Caco-2 (cell line): Measurements from ENCODE around the gene GRIK3. TPM values are rescaled to one million over a fixed set of nuclear protein-coding genes. Genes with fewer than 3 reads are reported as not detected.

Experiments used
- BruUV-seq: library from RNA; stranded (reverse); fragments of 400-500 nt; replicated peaks from 2 replicates; lab custom pipeline; 2021; lab: Mats Ljungman, UMichigan
- CTCF ChIA-PET: fragments of 300-600 bp; sonication (Branson Sonifier 250); formaldehyde crosslinking; loops from one replicate; lab custom pipeline; 2022; ENCODE audit warnings: antibody characterized with exemption; lab: Charles Lee
- POLR2A ChIA-PET: fragments of 300-600 bp; sonication (Branson Sonifier 250); formaldehyde crosslinking; loops from one replicate; lab custom pipeline; 2022; ENCODE audit warnings: antibody characterized with exemption; lab: Charles Lee
- DNase-seq, 2 experiments: peaks; one replicate each; pipeline versions ENCODE4 v3.0.0 to v3.0.0-alpha.2; 2020 to 2022
- H3K27me3 ChIP-seq: replicated peaks from 2 replicates; pipeline ENCODE4 v1.6.0; 2011; ENCODE audit warnings: low read length; ENCODE audit not compliant: control insufficient read depth, insufficient read depth
- H3K36me3 ChIP-seq: 2 replicates; pipeline ENCODE4 v1.5.1; 2011; ENCODE audit warnings: low read length; ENCODE audit not compliant: control insufficient read depth, insufficient read depth
- H3K4me1 ChIP-seq: fragments of 250-450 bp; sonication (Bioruptor Pico); 2 replicates; pipeline ENCODE4 v1.5.1; 2020; ENCODE audit warnings: mild to moderate bottlenecking
- H3K4me3 ChIP-seq: 2 replicates; pipeline ENCODE4 v1.5.1; 2011; ENCODE audit warnings: low read depth, mild to moderate bottlenecking, control low read depth, low read length
- H3K9me3 ChIP-seq: fragments of 250-450 bp; sonication (Bioruptor Pico); 2 replicates; pipeline ENCODE4 v1.5.1; 2020; ENCODE audit warnings: mild to moderate bottlenecking, moderate library complexity
- H3K27ac Mint-ChIP-seq: one replicate; pipeline ENCODE4 v1.8.0; 2022; ENCODE audit warnings: mixed read lengths; ENCODE audit not compliant: unreplicated experiment
- H3K27me3 Mint-ChIP-seq: one replicate; pipeline ENCODE4 v1.8.0; 2022; ENCODE audit warnings: mixed read lengths; ENCODE audit not compliant: insufficient read depth, unreplicated experiment
- H3K36me3 Mint-ChIP-seq: one replicate; pipeline ENCODE4 v1.8.0; 2022; ENCODE audit warnings: mild to moderate bottlenecking, mixed read lengths; ENCODE audit not compliant: insufficient read depth, unreplicated experiment
- H3K4me1 Mint-ChIP-seq: one replicate; pipeline ENCODE4 v1.8.0; 2022; ENCODE audit warnings: low read depth, mixed read lengths; ENCODE audit not compliant: unreplicated experiment
- H3K4me3 Mint-ChIP-seq: one replicate; pipeline ENCODE4 v1.8.0; 2022; ENCODE audit warnings: mild to moderate bottlenecking, moderate library complexity, mixed read lengths; ENCODE audit not compliant: unreplicated experiment
- H3K9me3 Mint-ChIP-seq: one replicate; pipeline ENCODE4 v1.8.0; 2022; ENCODE audit warnings: mixed read lengths; ENCODE audit not compliant: unreplicated experiment
- intact Hi-C: fragments of 100-400 bp; cut with micrococcal nuclease; formaldehyde crosslinking; loops from one replicate; pipeline ENCODE4 v1.10.0; 2022; ENCODE audit not compliant: unreplicated experiment
- total RNA-seq: library from RNA; stranded (reverse); gene quantifications from 2 replicates; pipeline ENCODE4 v1.2.3, GENCODE V29; 2022
- TF ChIP-seq, protein P1 (sequence below), 2 experiments: fragments of 200-600 bp in 1 of 2; IDR thresholded peaks; 1 replicate in 1 of 2; 2 replicates in 1 of 2; pipeline versions ENCODE4 v1.5.1 to v1.8.0; 2011 to 2022; ENCODE audit warnings: antibody characterized with exemption in 1 of 2, control low read depth in 1 of 2, inconsistent platforms in 1 of 2, low read depth in 1 of 2, low read length in 1 of 2, mild to moderate bottlenecking in 1 of 2, moderate library complexity in 1 of 2; ENCODE audit not compliant: insufficient read depth in 1 of 2, severe bottlenecking in 1 of 2, unreplicated experiment in 1 of 2

The GRIK3 gene
- total RNA-seq, 1 experiment from 2014 or later = not detected

DNA sequence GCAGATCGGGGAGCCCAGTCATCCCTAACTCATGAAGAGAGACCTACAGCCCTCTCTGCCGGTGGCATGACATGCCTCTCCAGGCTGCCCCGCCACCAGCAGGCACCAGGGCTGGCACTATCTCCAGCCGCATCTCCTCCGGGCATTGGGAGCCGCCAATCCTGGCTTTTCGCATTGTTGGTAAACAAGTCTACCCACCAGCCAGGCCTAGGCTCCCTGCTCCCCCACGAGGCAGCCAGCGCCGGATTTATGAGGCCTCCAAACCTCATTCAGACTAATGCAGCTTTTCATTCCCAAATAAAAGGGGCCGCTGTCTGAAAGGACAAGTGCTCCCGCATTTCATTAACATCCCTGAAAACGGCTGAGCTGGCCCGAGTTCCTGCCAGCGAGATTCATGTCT, 3.4 kb upstream of the GRIK3 start:
- Mint-ChIP-seq H3K4me1 (no peaks in the 10 kb centered on the region), H3K9me3 (no peaks in the 10 kb centered on the region), H3K27me3 (peaks cover 2% of the 10 kb centered on the region), H3K4me3 (no peak overlapping the region), H3K36me3 (no peaks in the 10 kb centered on the region), H3K27ac (no peak overlapping the region)
- Histone ChIP-seq H3K4me1 (no peaks in the 10 kb centered on the region), H3K4me3 (no peak overlapping the region), H3K36me3 (no peaks in the 10 kb centered on the region), H3K27me3 (no peaks in the 10 kb centered on the region; the same call in 1 of the 2 replicates), H3K9me3 (no peaks in the 10 kb centered on the region)
- CTCF ChIA-PET = interaction anchor here (1.5 kb wide), 1 partner anchor 43 kb away, joined by 3 read pairs; no protein-coding TSS in a partner anchor
- BruUV-seq = no TSS peak
- intact Hi-C loops = no loop called here
- POLR2A ChIA-PET = no interaction called here
- TF ChIP-seq, protein P1, sequence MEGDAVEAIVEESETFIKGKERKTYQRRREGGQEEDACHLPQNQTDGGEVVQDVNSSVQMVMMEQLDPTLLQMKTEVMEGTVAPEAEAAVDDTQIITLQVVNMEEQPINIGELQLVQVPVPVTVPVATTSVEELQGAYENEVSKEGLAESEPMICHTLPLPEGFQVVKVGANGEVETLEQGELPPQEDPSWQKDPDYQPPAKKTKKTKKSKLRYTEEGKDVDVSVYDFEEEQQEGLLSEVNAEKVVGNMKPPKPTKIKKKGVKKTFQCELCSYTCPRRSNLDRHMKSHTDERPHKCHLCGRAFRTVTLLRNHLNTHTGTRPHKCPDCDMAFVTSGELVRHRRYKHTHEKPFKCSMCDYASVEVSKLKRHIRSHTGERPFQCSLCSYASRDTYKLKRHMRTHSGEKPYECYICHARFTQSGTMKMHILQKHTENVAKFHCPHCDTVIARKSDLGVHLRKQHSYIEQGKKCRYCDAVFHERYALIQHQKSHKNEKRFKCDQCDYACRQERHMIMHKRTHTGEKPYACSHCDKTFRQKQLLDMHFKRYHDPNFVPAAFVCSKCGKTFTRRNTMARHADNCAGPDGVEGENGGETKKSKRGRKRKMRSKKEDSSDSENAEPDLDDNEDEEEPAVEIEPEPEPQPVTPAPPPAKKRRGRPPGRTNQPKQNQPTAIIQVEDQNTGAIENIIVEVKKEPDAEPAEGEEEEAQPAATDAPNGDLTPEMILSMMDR (IDR thresholded peaks at IDR 0.05; ENCODE audit: insufficient read depth in 1 of 2, low read depth in 1 of 2, low read length in 1 of 2, severe bottlenecking in 1 of 2, unreplicated experiment in 1 of 2) = no peak
- no peak for DNase-seq

DNA sequence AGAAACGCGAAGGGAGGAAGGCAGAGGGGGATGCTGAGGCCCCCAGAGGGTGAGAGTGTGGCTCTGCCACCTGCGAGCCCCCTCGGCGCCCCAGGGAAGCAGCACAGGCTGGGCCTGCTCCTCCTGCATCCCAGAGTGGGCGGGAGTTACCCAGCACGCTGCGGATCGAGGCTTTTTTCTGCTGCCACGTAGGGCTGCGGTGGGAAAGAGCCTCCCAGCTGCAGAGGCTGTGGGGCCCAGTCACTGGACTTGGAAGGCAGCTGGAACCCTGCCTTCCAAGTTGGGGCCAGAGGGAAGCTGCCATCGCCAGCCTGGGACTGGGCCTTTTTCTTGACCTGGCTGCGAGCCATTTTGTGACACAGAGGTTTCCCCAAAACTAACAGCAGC, 2.3 kb upstream of the GRIK3 start:
- Histone ChIP-seq H3K4me1 (no peaks in the 10 kb centered on the region), H3K4me3 (no peak overlapping the region), H3K36me3 (no peaks in the 10 kb centered on the region), H3K27me3 (no peaks in the 10 kb centered on the region; the same call in 1 of the 2 replicates), H3K9me3 (no peaks in the 10 kb centered on the region)
- intact Hi-C loops = no loop called here
- Mint-ChIP-seq H3K4me1 (no peaks in the 10 kb centered on the region), H3K9me3 (no peaks in the 10 kb centered on the region), H3K27ac (no peak overlapping the region), H3K4me3 (no peak overlapping the region), H3K27me3 (peaks cover 2% of the 10 kb centered on the region), H3K36me3 (no peaks in the 10 kb centered on the region)
- TF ChIP-seq, protein P1 (IDR thresholded peaks at IDR 0.05; ENCODE audit: insufficient read depth in 1 of 2, low read depth in 1 of 2, low read length in 1 of 2, severe bottlenecking in 1 of 2, unreplicated experiment in 1 of 2) = no peak
- ChIA-PET POLR2A (no interaction called here), CTCF (no interaction called here)
- no peak for DNase-seq
- BruUV-seq = no TSS peak

DNA sequence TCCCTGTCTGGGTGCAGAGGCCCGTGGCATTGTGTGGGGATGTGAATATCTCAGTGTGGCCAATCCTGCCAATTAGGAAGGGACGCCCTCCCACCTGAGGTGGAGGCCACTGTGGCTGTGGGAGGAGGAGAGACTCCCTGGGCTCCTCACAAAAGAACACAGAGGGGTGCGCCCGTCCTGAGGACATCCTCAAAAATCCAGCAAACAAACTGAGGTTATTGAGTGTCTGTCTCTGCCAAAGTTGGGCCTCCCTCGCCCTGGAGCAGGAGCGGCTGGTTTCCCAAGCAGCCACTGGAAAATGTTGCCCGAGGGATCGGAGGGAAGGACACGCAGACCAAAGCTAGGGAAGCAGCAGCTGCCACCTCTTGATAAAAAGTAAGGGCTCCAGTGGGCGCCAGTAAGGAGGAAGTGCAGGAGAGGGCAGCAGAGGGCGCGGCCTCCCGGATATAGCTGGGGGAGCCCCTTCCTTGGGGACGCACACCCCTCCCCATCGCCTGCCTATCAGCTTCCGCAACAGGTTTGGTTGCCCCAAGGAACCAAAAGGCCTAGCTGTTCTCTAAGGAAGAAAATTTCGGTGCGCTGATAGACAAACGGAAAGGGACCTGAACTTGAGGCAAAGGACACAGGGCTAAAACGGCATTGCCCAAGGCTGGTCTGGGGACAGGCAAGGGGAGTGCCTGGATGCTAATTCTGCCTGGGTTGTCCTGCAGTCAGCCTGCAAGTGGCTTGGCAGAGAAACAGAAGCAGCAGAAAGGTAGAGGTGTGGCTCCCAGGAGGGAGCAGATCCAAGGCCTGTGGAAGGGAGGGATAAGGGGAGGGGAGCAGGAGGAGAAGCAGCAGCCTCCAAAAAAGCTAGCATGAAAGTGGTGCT, 1.7 kb upstream of the GRIK3 start:
- Mint-ChIP-seq H3K4me3 (no peak overlapping the region), H3K36me3 (no peaks in the 10 kb centered on the region), H3K4me1 (no peaks in the 10 kb centered on the region), H3K27ac (no peak overlapping the region), H3K27me3 (peaks cover 5% of the 10 kb centered on the region), H3K9me3 (no peaks in the 10 kb centered on the region)
- no peaks in the 10 kb centered on the region; the same call in 1 of the 2 replicates for H3K27me3 ChIP-seq
- H3K9me3 ChIP-seq = no peaks in the 10 kb centered on the region
- ChIA-PET POLR2A (no interaction called here), CTCF (no interaction called here)
- no peak overlapping the region for H3K4me3 ChIP-seq
- BruUV-seq = no TSS peak
- TF ChIP-seq, protein P1 (IDR thresholded peaks at IDR 0.05; ENCODE audit: insufficient read depth in 1 of 2, low read depth in 1 of 2, low read length in 1 of 2, severe bottlenecking in 1 of 2, unreplicated experiment in 1 of 2) = no peak
- H3K4me1 ChIP-seq = no peaks in the 10 kb centered on the region
- no peaks in the 10 kb centered on the region for H3K36me3 ChIP-seq
- intact Hi-C loops = no loop called here
- DNase-seq = no peak
